Activated T-cell treated with anti-CD3 and anti-CD28 coated beads, Interleukin-2, amount 50 U/mL, for 72 hours (primary cell): ENCODE measurements around the gene BTK. TPM values are rescaled to one million over a fixed set of nuclear protein-coding genes. Genes with fewer than 3 reads are reported as not detected.
A peak's percentile ranks its signal among the peaks of the same experiment; 100 is the strongest.
"Not testable (repeated sequence)": the region's sequence is repeated elsewhere in the genome, so short reads cannot be mapped to it uniquely, and the experiment has no call there.

ENCODE experiments used
- ATAC-seq, 2 donors: fragments of 150-1000 bp; cut with Tn5 transposase; replicated peaks in 1 of 2; 2 replicates each; pipeline ENCODE4 v1.10.0; 2021; ENCODE audit warnings: moderate library complexity in 2 of 2, mild to moderate bottlenecking in 1 of 2
- DNase-seq, 2 donors: peaks; one replicate each; pipeline ENCODE4 v3.0.0; 2021 to 2022; ENCODE audit warnings: mixed read lengths in 1 of 2
- H3K27ac Mint-ChIP-seq: one replicate; pipeline ENCODE4 v1.8.0; 2022; ENCODE audit warnings: mild to moderate bottlenecking, moderate library complexity, mixed read lengths
- H3K27me3 Mint-ChIP-seq: one replicate; pipeline ENCODE4 v1.8.0; 2022; ENCODE audit warnings: low read depth, mixed read lengths
- H3K36me3 Mint-ChIP-seq, 2 donors: one replicate each; pipeline ENCODE4 v1.8.0; 2022; ENCODE audit warnings: mixed read lengths in 2 of 2, mild to moderate bottlenecking in 1 of 2; ENCODE audit not compliant: insufficient read depth in 2 of 2
- H3K4me1 Mint-ChIP-seq: one replicate; pipeline ENCODE4 v1.8.0; 2022; ENCODE audit warnings: low read depth, mixed read lengths
- H3K4me3 Mint-ChIP-seq, 2 donors: one replicate each; pipeline ENCODE4 v1.8.0; 2022; ENCODE audit warnings: mild to moderate bottlenecking in 2 of 2, mixed read lengths in 2 of 2, moderate library complexity in 2 of 2
- H3K9me3 Mint-ChIP-seq, 2 donors: one replicate each; pipeline ENCODE4 v1.8.0; 2022; ENCODE audit warnings: mixed read lengths in 2 of 2
- total RNA-seq, 2 donors: library from RNA; stranded (reverse); gene quantifications; one replicate each; pipeline ENCODE4 v1.2.3, GENCODE V29; 2022

Gene BTK
- total RNA-seq, 2 donors from 2014 or later: 1.7 to 1.9 TPM

- Mint-ChIP-seq H3K4me3 (peak overlapping the region; percentile 91 to 93), H3K36me3 (peaks cover 2 to 4% of the 10 kb centered on the region in 2 donors), H3K27me3 (peaks cover 10% of the 10 kb centered on the region), H3K27ac (peak overlapping the region; percentile 84), H3K4me1 (peaks cover 27% of the 10 kb centered on the region), H3K9me3 (no peaks in the 10 kb centered on the region)
- ATAC-seq (no peak), DNase-seq (no peak)
Measured at GRCh38 chrX:101349193-101349562, 36.8 kb downstream of the BTK start.

- peaks cover 27% of the 10 kb centered on the region for H3K4me1 Mint-ChIP-seq
- DNase-seq: peak; percentile 79 to 85
- ATAC-seq: peak; percentile 99
- peak within 1 kb of the TSS; percentile 91 to 93 for H3K4me3 Mint-ChIP-seq
- H3K9me3 Mint-ChIP-seq: no peaks in the 10 kb centered on the region
- peak within 1 kb of the TSS; percentile 84 for H3K27ac Mint-ChIP-seq
- H3K36me3 Mint-ChIP-seq: peaks cover 4% of the 10 kb centered on the region in 2 donors
- H3K27me3 Mint-ChIP-seq: peaks cover 6% of the 10 kb centered on the region
Measured at GRCh38 chrX:101348452-101349192, 37.4 kb downstream of the BTK start, which contains the start of gene TIMM8A. TIMM8A (minus strand) TSS chrX:101348742; CDS start chrX:101348664, 78 bp downstream.

GRCh38 chrX:101347859-101348451 is 38.0 kb downstream of the BTK start:
- DNase-seq: peak; percentile 1 to 5
- peaks cover 27% of the 10 kb centered on the region for H3K4me1 Mint-ChIP-seq
- H3K9me3 Mint-ChIP-seq: no peaks in the 10 kb centered on the region
- H3K27me3 Mint-ChIP-seq: peaks cover 6% of the 10 kb centered on the region
- peak overlapping the region; percentile 77 for H3K27ac Mint-ChIP-seq
- peaks cover 4% of the 10 kb centered on the region in 2 donors for H3K36me3 Mint-ChIP-seq
- peak; percentile 3 to 8 for ATAC-seq
- peak overlapping the region; percentile 91 to 93 for H3K4me3 Mint-ChIP-seq

GRCh38 chrX:101337776-101338271 is 48.2 kb downstream of the BTK start:
- Mint-ChIP-seq H3K27me3 (no peaks in the 10 kb centered on the region), H3K9me3 (no peaks in the 10 kb centered on the region), H3K4me3 (no peak overlapping the region), H3K27ac (no peak overlapping the region), H3K36me3 (no peaks in the 10 kb centered on the region), H3K4me1 (no peaks in the 10 kb centered on the region)
- no peak for ATAC-seq
- DNase-seq: no peak

GRCh38 chrX:101334310-101334709 is 51.7 kb downstream of the BTK start:
- not testable (repeated sequence) for H3K9me3 Mint-ChIP-seq, H3K4me3 Mint-ChIP-seq, ATAC-seq, H3K27me3 Mint-ChIP-seq, H3K27ac Mint-ChIP-seq, H3K4me1 Mint-ChIP-seq, DNase-seq, H3K36me3 Mint-ChIP-seq

GRCh38 chrX:101326600-101326999 is 59.4 kb downstream of the BTK start:
- not testable (repeated sequence) for H3K4me1 Mint-ChIP-seq, H3K9me3 Mint-ChIP-seq, H3K27ac Mint-ChIP-seq, DNase-seq, ATAC-seq, H3K36me3 Mint-ChIP-seq, H3K4me3 Mint-ChIP-seq
- peaks cover 20% of the 10 kb centered on the region for H3K27me3 Mint-ChIP-seq

- Mint-ChIP-seq H3K4me1 (no peaks in the 10 kb centered on the region), H3K27me3 (peaks cover 17% of the 10 kb centered on the region), H3K9me3 (no peaks in the 10 kb centered on the region), H3K27ac (no peak overlapping the region), H3K4me3 (no peak overlapping the region), H3K36me3 (no peaks in the 10 kb centered on the region)
- no peak for ATAC-seq
- DNase-seq: no peak
Measured at GRCh38 chrX:101303790-101304189, 82.2 kb downstream of the BTK start.

Other genes with a start within 250 kb of the BTK start
- 1 to 10 TPM in 1 of 2 donors, under 1 TPM in 1; 0.86 to 1.2 TPM for gene DRP2, start 166.4 kb downstream of the BTK start, total RNA-seq
- not detected for gene TAF7L, start 94.9 kb downstream of the BTK start, total RNA-seq
- gene TIMM8A, start 37.4 kb downstream of the BTK start, total RNA-seq: 10 to 100 TPM; 13.8 to 15.7 TPM
- 100 to 1,000 TPM; 221 to 294 TPM for gene RPL36A, start 4.8 kb upstream of the BTK start, total RNA-seq
- gene GLA, start 21.7 kb upstream of the BTK start, total RNA-seq: 10 to 100 TPM; 43.7 to 48.1 TPM
- gene HNRNPH2, start 22.0 kb upstream of the BTK start, total RNA-seq: 10 to 100 TPM; 15.0 to 17.8 TPM
- 10 to 100 TPM in 1 of 2 donors, 1 to 10 TPM in 1; 7.7 to 10.0 TPM for gene ARMCX4, start 99.3 kb upstream of the BTK start, total RNA-seq
- gene ARMCX1, start 164.4 kb upstream of the BTK start, total RNA-seq: 1 to 10 TPM; 2.8 to 3.3 TPM
- gene ARMCX6, start 231.8 kb upstream of the BTK start, total RNA-seq: 10 to 100 TPM; 68.5 to 75.8 TPM
- gene ARMCX3, start 237.0 kb upstream of the BTK start, total RNA-seq: 10 to 100 TPM; 37.0 to 49.1 TPM